Skin of body (tissue), 2 donors: Measurements from ENCODE around the gene PPP1R13B. TPM values are rescaled to one million over a fixed set of nuclear protein-coding genes. Genes with fewer than 3 reads are reported as not detected.

Source experiments
- DNase-seq: peaks from one replicate; lab custom pipeline; 2025; lab: John Stamatoyannopoulos, UW
- total RNA-seq: library from RNA; depleted of rRNA; stranded (reverse); fragments of >200 nt; gene quantifications from one replicate; pipeline ENCODE4 v1.2.3, GENCODE V29; 2014

PPP1R13B gene
- total RNA-seq, 1 donor from 2014 or later: 18.1 TPM

DNA sequence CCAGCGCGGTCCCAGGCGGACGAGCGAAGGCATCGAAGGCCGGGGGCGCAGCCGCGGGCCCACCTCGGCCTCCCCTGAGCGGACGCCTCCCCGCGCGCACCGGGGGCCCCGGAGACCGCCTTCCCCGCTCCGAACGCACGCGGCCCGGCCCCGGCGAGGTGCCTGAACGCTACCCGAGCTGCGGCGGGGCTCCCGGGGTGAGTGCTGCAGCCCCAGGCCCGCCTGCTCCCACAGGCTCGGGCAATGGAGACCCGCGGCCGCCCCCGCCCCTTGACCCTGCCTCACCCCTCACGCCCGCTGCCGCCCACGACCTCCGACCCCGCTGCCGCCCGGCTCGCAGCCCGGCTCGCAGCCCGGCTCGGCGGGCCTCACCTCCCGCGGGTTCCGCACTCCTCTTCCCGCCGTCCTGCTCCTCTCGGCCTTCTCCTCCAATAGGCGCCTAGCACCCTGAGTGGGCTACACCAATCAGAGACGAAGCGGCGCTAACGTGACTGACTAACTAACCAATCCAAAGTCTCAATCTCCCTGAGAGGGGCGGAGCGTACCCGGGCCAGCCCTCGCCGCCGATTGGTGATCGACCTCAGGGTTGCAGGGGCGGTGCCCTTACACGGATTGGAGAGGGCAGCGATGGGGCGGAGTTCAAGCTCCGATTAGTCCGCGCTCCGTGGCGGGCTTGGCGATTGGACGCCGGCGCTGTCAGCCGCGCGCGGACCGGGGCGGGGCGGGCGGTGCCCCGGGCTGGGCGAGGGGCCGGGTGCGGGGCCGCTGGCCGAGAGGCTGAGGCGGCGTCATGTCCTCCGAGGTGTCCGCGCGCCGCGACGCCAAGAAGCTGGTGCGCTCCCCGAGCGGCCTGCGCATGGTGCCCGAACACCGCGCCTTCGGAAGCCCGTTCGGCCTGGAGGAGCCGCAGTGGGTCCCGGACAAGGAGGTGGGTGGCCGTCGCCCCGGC lies 132.0 kb downstream of the PPP1R13B start, which contains the start of the genes XRCC3 and ZFYVE21:
Gene XRCC3, minus strand, starts transcription at position 400 of the 949 bp plus-strand sequence. CDS start 4,364 bp downstream, outside the sequence.
Gene ZFYVE21, plus strand, starts transcription at position 759 of the 949 bp plus-strand sequence. Its CDS starts 32 bp downstream, at position 791.
- peak; percentile 100 for DNase-seq

DNA sequence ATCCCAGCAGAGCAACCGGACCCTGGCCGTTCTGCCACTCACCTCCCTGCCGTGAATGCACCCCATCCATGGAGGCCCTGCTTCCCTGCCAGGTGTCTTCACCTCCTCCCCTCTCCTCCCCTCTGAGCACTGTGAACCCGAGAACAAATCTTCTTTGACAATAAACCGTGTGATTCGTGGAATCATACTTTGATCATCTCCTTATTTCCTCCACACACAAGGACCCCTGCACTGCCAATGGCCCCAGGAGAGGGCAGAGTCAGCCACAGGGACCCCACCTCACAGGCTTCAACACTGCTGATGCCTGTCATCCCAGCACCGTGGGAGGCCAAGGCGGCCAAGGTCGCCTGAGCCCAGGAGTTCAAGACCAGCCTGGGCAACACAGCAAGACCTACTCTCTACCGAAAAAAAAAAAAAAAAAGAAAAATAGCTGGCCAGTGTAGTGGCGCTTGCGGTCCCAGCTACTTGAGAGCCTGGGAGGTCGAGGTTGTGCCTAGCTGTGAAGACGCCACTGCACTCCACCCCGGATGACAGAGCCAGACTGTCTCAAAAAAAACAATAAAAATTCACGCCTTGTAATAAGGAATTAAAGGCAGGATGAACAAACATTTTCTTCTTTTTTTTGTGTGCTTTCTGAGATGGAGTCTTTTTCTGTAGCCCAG lies 133.2 kb downstream of the PPP1R13B start:
- no peak for DNase-seq

DNA sequence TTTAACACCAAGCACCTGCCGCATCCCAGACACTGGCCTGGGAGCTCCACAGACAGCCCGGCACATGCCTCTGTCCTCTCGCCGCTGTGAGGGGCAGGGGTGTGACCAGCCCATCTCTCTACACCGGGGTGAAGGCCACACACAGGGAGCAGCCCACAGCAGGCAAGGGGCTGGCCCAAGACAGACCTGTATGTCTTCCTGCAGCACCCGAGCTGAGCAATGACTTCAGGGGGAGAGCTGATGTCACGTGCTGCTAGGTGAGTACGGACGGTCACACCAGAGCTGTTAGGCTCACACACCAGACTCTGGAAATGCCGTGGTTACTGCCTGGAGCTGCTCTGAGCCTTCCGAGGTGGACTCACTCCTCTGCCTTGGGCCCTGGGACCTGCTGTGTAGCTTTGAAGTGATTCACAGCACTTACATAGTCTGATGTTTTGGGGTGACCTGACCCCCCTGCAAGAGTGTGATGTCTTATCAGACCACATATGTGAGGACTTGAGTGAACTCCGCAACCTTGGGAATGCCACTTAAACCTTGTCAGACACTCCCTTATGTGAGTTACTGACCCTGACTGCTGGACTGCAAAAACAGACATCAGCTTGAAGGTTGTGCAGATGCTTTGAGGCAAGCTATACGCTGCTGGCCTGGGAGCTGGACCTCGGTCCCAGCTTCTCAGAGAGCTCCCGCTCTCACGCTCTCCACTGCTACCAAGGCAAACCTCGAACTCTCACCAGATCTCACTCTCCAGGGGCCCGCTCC lies 133.9 kb downstream of the PPP1R13B start:
- no peak for DNase-seq

GRCh38 chr14:103712633-103713247 lies 134.6 kb downstream of the PPP1R13B start:
- DNase-seq: no peak

GRCh38 chr14:103711516-103712431 lies 135.6 kb downstream of the PPP1R13B start:
- no peak for DNase-seq

DNA sequence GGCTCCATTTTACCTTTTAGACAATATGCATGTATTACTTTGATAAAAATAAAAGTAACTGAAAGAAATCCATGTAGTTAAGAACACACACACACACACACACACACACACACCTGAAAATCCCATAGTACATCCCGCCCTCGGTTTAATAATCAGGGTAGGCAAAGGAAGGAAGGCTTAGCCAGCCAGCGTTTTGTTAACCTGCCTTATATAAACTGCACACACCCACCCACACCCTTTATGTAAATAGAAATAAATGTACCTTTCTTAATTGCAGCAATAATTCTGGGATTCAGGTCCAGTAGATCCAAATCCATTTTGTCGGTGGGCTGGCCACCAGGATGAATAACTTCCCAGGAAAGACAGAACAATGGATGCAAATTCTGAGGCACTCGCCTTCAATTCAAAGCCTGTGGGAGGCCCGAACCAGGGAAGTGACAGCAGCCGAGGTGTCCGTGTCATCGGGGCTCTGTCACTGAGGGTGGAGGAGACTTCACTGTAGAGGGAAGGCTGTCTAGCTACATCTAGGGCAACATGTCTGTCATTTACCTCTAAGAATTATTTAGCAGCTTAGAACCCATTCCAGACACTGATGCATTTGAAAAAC lies 136.5 kb downstream of the PPP1R13B start:
- DNase-seq: no peak

GRCh38 chr14:103709814-103710213 lies 137.6 kb downstream of the PPP1R13B start:
- DNase-seq: no peak

GRCh38 chr14:103708750-103709187 lies 138.6 kb downstream of the PPP1R13B start:
- DNase-seq: no peak

DNA sequence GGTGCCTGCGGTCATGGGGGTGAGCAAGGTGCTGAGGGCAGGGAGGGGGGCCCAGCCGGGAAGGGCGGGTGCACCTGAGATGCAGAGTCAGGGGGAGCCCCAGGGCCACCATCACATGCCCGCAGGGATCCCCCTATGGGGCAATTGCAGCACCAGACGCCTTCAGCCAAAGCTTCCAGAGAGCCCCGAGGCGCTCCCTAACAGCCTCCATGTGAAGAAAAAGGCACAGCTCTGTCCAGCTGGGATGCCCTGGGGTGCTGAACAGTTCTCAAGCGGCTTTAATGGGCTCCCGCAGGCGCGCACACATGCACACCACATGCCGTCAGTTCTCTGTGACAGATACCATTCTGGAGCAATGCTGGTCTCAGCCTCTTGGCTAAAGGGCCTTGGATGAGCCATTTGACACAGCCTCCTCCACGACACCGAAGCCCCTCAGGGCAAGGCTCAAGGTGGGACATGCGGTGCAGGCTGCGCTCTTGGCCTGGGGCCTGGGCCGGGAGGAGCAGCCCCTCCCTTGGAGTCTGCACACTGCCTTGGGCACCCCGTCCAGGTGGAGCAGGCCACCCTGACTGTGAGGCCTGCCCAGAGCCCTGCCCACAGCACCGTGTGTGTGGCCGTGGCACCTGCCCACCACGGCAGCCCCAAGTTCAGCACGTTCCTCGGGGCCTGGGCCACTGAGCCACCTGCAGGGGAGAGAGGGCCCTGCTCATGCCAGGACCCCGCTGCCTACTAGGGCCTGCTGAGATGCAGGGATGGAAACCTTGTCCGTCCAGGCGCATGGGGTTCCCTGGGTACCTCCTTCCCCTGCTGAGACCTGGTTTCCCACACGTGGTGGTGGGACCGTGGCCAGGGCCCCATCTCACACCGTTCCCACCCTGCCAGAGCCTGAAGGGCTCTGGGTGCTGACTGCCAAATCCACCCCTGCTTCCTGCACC lies 139.8 kb downstream of the PPP1R13B start:
- peak; percentile 9 for DNase-seq

GRCh38 chr14:103706551-103707328 lies 140.6 kb downstream of the PPP1R13B start:
- no peak for DNase-seq

GRCh38 chr14:103705504-103706284 lies 141.7 kb downstream of the PPP1R13B start:
- no peak for DNase-seq

- DNase-seq: no peak
These were observed 142.3 kb downstream of the PPP1R13B start for GRCh38 chr14:103705118-103705503.

GRCh38 chr14:103704708-103705107 lies 142.7 kb downstream of the PPP1R13B start:
- no peak for DNase-seq

DNA sequence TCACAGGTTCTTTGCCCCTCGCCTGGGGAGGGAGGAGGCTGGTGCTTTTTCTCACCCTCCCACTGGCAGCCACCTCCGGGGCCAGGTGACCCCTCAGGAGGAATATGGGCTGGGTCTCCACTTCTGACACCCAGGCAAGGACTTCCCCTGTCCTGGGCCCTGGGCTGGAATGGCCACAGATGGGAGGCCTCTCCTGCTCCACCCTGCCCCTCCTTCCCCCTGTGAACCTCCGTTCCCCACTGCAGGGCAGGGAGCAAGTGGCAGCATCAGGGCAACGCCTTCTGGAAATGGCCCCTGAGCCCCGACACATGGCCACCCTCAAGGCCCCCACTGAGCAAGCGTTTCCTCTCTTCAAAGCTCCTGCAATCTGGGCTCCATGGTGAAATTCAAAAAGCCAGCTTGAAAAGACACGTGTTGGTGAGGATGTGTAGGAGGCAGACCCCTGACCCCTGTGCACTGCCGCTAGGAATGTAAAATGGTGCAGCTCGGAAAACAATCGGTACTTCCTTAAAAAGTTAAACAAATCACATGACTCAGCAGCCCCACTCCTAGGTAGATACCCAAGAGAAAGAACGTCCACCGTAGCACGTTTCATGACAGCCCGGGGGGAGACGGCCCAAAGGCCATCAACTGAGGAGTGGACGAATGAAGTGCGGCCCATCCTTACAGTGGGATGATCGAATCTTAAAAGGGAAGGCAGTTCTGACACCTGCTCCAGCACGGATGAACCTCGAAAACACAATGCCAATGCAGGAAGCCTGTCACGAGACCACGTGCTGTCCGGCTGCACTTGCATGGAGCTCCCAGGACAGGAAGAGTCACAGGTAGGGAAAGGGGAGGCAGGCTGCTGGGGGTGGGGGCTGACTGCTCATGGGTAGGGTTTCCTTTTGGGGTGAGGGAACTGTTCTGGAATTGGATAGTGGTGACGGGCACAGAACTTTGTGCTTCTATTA lies 143.7 kb downstream of the PPP1R13B start:
- no peak for DNase-seq
